GM21576 (cell line): ENCODE results near the gene SH2B3.

ENCODE experiments used
- ATAC-seq: cut with Tn5 transposase; IDR thresholded peaks from one replicate; pipeline ENCODE4 v1.9.1; 2021; ENCODE audit warnings: mild to moderate bottlenecking, moderate library complexity; ENCODE audit not compliant: unreplicated experiment

The SH2B3 gene

GRCh38 chr12:111442301-111443045 lies 36.8 kb downstream of the SH2B3 start:
- no peak for ATAC-seq

GRCh38 chr12:111443086-111443485 lies 37.4 kb downstream of the SH2B3 start:
- no peak for ATAC-seq

- no peak for ATAC-seq
These were observed 37.9 kb downstream of the SH2B3 start for GRCh38 chr12:111443586-111443985.

GRCh38 chr12:111444314-111444924 lies 38.7 kb downstream of the SH2B3 start:
- ATAC-seq: peak; percentile 39

GRCh38 chr12:111444925-111445725 lies 39.4 kb downstream of the SH2B3 start:
- peak; percentile 74 for ATAC-seq

- ATAC-seq: no peak
These were observed 40.2 kb downstream of the SH2B3 start for GRCh38 chr12:111445726-111446581.

- ATAC-seq: no peak
These were observed 41.2 kb downstream of the SH2B3 start for GRCh38 chr12:111446631-111447570.

- no peak for ATAC-seq
These were observed 42.0 kb downstream of the SH2B3 start for GRCh38 chr12:111447571-111448265.

GRCh38 chr12:111448266-111448830 lies 42.6 kb downstream of the SH2B3 start:
- ATAC-seq: no peak

GRCh38 chr12:111448846-111449790 lies 43.4 kb downstream of the SH2B3 start:
- ATAC-seq: no peak

- no peak for ATAC-seq
These were observed 45.0 kb downstream of the SH2B3 start for GRCh38 chr12:111450676-111451075.

- ATAC-seq: no peak
These were observed 45.5 kb downstream of the SH2B3 start for GRCh38 chr12:111451232-111451631.

- ATAC-seq: no peak
These were observed 46.0 kb downstream of the SH2B3 start for GRCh38 chr12:111451649-111452129.

- no peak for ATAC-seq
These were observed 47.6 kb downstream of the SH2B3 start for GRCh38 chr12:111453071-111453989.

GRCh38 chr12:111454311-111454710 lies 48.6 kb downstream of the SH2B3 start:
- no peak for ATAC-seq

GRCh38 chr12:111454716-111455447 lies 49.2 kb downstream of the SH2B3 start:
- no peak for ATAC-seq
